ENCODE data around the gene MAPK11. TPM values are rescaled to one million over a fixed set of nuclear protein-coding genes. Genes with fewer than 3 reads are reported as not detected.

Gene MAPK11
- total and polyA plus RNA-seq, 9 of the 15 experiments (the other 6 are each of a cell fraction or from before 2014, with no cell fraction given) = 0.06 to 14.6 (median 5.3) TPM

DNA sequence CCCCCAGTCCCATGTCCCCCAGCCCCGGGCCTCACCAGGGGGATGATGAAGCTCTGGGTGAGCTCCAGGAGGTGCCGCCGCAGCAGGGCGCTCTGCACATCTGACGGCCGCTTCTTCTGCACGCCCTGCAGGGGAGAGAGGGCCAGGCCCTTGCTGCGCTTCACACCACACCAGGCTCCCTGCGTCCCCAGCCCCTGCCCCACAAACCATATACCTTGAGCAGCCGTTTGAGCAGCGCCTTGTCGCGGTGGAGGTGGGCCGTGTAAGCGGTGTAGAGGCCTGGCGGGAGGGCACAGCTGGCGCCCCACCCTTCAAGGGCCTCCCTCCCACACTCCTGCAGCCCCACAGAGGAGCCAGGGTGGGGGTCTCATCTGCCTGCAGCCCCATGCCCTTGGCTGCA is 43.4 kb upstream of the MAPK11 start:
- no TSS peak for BruUV-seq (replicated peaks)
- CTCF ChIA-PET (ENCODE audit: low intra/inter-chr PET ratio) = no interaction called here
- ATAC-seq (no peak), FAIRE-seq (no peak), DNase-seq (ENCODE audit: extremely low read depth in 1 of 4, low spot score in 3 of 4) (no peak)
- intact Hi-C loops (cut with micrococcal nuclease) (no loop called here), in situ Hi-C loops (cut with MboI) (no loop called here)
- no peaks in the 10 kb centered on the region for H3K36me3 ChIP-seq (ENCODE audit: control insufficient read depth, insufficient read depth, low read length)
- H3K4me3 ChIP-seq = no peak overlapping the region
- no peaks in the 10 kb centered on the region for H3K27me3 ChIP-seq (ENCODE audit: control insufficient read depth in 2 of 2, insufficient read depth in 2 of 2, low read length in 2 of 2)
- TF ChIP-seq ZBTB33 (CRISPR knock-in tag; IDR thresholded peaks at IDR 0.05) (peak; percentile 79; the same call in 1 of the 2 replicates), ZNF174 (CRISPR knock-in tag; IDR thresholded peaks at IDR 0.05) (no peak)
- no peaks in the 10 kb centered on the region for H3K9me1 ChIP-seq (ENCODE audit: control insufficient read depth, insufficient read depth, low read length)
- H3K27ac ChIP-seq (ENCODE audit: extremely low read depth, low read depth, low read length) = no peak overlapping the region
- no peak overlapping the region for H2AFZ ChIP-seq (ENCODE audit: low read depth, low read length)
- no CpG with 5 or more reads among the region's 17 CpGs for WGBS (ENCODE audit: insufficient coverage, low coverage, missing lambda C conversion rate)
- no peak overlapping the region for H3K4me2 ChIP-seq (ENCODE audit: insufficient read depth, low read length)
- no peaks in the 10 kb centered on the region for H3K79me2 ChIP-seq (ENCODE audit: control insufficient read depth, insufficient read depth, low read length)
- POLR2A ChIA-PET = no interaction called here
- no peaks in the 10 kb centered on the region for H3K9me3 ChIP-seq (replicated peaks; ENCODE audit: control insufficient read depth, insufficient read depth, low read depth, low read length)
- H3K4me1 ChIP-seq (replicated peaks in 1 of 2; ENCODE audit: control insufficient read depth in 2 of 2, insufficient read depth in 2 of 2, low read length in 2 of 2) = peaks cover 12 to 81% of the 10 kb centered on the region in 2 experiments
- peak overlapping the region in 1 of 2 experiments; percentile 88; a peak in 2 of 4 replicates for H3K9ac ChIP-seq (ENCODE audit: insufficient read depth in 1 of 2, low read depth in 2 of 2, low read length in 2 of 2)
- H4K20me1 ChIP-seq (replicated peaks; ENCODE audit: control insufficient read depth, insufficient read depth, low read length) = no peaks in the 10 kb centered on the region

- in situ Hi-C loops (cut with MboI) = no loop called here
- no peak overlapping the region for H2AFZ ChIP-seq (ENCODE audit: low read depth, low read length)
- H3K27me3 ChIP-seq (ENCODE audit: control insufficient read depth in 2 of 2, insufficient read depth in 2 of 2, low read length in 2 of 2) = no peaks in the 10 kb centered on the region
- intact Hi-C loops (cut with micrococcal nuclease) = no loop called here
- H3K4me3 ChIP-seq = no peak overlapping the region
- FAIRE-seq (no peak), DNase-seq (ENCODE audit: extremely low read depth in 1 of 4, low spot score in 3 of 4) (no peak), ATAC-seq (no peak)
- H3K9ac ChIP-seq (ENCODE audit: insufficient read depth in 1 of 2, low read depth in 2 of 2, low read length in 2 of 2) = peak overlapping the region in 1 of 2 experiments; percentile 45; a peak in 1 of 4 replicates
- no peak overlapping the region for H3K27ac ChIP-seq (ENCODE audit: extremely low read depth, low read depth, low read length)
- peaks cover 12 to 83% of the 10 kb centered on the region in 2 experiments for H3K4me1 ChIP-seq (replicated peaks in 1 of 2; ENCODE audit: control insufficient read depth in 2 of 2, insufficient read depth in 2 of 2, low read length in 2 of 2)
- H4K20me1 ChIP-seq (replicated peaks; ENCODE audit: control insufficient read depth, insufficient read depth, low read length) = no peaks in the 10 kb centered on the region
- H3K36me3 ChIP-seq (ENCODE audit: control insufficient read depth, insufficient read depth, low read length) = no peaks in the 10 kb centered on the region
- no peaks in the 10 kb centered on the region for H3K79me2 ChIP-seq (ENCODE audit: control insufficient read depth, insufficient read depth, low read length)
- no TSS peak for BruUV-seq (replicated peaks)
- H3K9me1 ChIP-seq (ENCODE audit: control insufficient read depth, insufficient read depth, low read length) = no peaks in the 10 kb centered on the region
- ChIA-PET POLR2A (no interaction called here), CTCF (ENCODE audit: low intra/inter-chr PET ratio) (no interaction called here)
- 90% methylated on average over 2 of the region's 7 CpGs for WGBS (ENCODE audit: insufficient coverage, low coverage, missing lambda C conversion rate)
- no peak overlapping the region for H3K4me2 ChIP-seq (ENCODE audit: insufficient read depth, low read length)
- no peaks in the 10 kb centered on the region for H3K9me3 ChIP-seq (replicated peaks; ENCODE audit: control insufficient read depth, insufficient read depth, low read depth, low read length)
- TF ChIP-seq MXI1 (IDR thresholded peaks at IDR 0.05; ENCODE audit: low read depth, low read length) (no peak), AFF4 (CRISPR knock-in tag; IDR thresholded peaks at IDR 0.05) (no peak), NCOA2 (IDR thresholded peaks at IDR 0.05; ENCODE audit: partially characterized antibody in 2 of 2) (no peak), CHD2 (IDR thresholded peaks at IDR 0.05; ENCODE audit: low read depth, low read length) (no peak), CCAR2 (IDR thresholded peaks at IDR 0.05; ENCODE audit: low read depth, low read length) (no peak), NR1H2 (CRISPR knock-in tag; IDR thresholded peaks at IDR 0.05) (no peak), ZNF146 (CRISPR knock-in tag; IDR thresholded peaks at IDR 0.05; ENCODE audit: unreplicated experiment) (no peak)
Measured at GRCh38 chr22:50313021-50313420, 42.8 kb upstream of the MAPK11 start.

All from K562 (cell line).